A549 (cell line): ENCODE data around the gene SH3RF3.

Source experiments
- CHD2 ChIP-seq: fragments of 150-350 bp; IDR thresholded peaks from 2 replicates; pipeline ENCODE4 v1.6.1; 2014; ENCODE audit warnings: low read length; ENCODE audit not compliant: partially characterized antibody
- TF ChIP-seq, protein P1 (sequence below): fragments of >200 bp; sonication (Bioruptor Twin); formaldehyde crosslinking; IDR thresholded peaks from 3 replicates; pipeline ENCODE4 v1.5.1; 2016

- no peak for TF ChIP-seq CHD2
- TF ChIP-seq, protein P1, sequence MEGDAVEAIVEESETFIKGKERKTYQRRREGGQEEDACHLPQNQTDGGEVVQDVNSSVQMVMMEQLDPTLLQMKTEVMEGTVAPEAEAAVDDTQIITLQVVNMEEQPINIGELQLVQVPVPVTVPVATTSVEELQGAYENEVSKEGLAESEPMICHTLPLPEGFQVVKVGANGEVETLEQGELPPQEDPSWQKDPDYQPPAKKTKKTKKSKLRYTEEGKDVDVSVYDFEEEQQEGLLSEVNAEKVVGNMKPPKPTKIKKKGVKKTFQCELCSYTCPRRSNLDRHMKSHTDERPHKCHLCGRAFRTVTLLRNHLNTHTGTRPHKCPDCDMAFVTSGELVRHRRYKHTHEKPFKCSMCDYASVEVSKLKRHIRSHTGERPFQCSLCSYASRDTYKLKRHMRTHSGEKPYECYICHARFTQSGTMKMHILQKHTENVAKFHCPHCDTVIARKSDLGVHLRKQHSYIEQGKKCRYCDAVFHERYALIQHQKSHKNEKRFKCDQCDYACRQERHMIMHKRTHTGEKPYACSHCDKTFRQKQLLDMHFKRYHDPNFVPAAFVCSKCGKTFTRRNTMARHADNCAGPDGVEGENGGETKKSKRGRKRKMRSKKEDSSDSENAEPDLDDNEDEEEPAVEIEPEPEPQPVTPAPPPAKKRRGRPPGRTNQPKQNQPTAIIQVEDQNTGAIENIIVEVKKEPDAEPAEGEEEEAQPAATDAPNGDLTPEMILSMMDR, result no peak
These were observed 274.8 kb downstream of the SH3RF3 start for GRCh38 chr2:109403841-109404201.
